Stromal cell of bone marrow (primary cell): ENCODE measurements around the gene CDIP1.

Source experiments
- DNase-seq: peaks from one replicate; pipeline ENCODE4 v3.0.0-alpha.2; 2012; ENCODE audit warnings: low read depth

The CDIP1 gene

DNA sequence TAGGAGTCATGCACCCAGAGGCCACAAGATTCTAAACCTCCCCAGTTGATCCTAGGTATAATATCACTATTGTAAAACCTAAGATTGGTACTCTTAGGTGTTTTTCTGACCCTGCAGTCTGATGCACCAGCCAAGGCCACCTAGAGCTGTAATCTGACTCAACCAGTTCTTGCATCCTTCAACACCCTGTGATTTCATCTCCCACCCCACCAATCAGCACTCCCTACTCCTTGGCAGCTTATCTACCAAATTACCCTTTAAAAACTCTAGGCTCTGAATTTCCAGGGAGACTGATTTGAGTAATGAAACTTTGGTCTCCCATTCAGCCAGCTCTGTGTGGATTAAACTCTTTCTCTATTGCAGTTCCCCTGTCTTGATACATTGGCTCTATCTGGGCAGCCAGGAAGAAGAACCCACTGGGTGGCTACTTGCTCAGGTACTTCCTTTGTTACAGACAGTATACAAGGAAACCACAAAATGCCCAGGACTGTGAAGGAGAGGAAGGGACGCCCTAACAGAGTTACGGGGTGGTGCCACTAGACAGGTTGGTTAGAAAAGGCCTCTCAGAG lies 1.2 kb upstream of the CDIP1 start:
- no peak for DNase-seq

DNA sequence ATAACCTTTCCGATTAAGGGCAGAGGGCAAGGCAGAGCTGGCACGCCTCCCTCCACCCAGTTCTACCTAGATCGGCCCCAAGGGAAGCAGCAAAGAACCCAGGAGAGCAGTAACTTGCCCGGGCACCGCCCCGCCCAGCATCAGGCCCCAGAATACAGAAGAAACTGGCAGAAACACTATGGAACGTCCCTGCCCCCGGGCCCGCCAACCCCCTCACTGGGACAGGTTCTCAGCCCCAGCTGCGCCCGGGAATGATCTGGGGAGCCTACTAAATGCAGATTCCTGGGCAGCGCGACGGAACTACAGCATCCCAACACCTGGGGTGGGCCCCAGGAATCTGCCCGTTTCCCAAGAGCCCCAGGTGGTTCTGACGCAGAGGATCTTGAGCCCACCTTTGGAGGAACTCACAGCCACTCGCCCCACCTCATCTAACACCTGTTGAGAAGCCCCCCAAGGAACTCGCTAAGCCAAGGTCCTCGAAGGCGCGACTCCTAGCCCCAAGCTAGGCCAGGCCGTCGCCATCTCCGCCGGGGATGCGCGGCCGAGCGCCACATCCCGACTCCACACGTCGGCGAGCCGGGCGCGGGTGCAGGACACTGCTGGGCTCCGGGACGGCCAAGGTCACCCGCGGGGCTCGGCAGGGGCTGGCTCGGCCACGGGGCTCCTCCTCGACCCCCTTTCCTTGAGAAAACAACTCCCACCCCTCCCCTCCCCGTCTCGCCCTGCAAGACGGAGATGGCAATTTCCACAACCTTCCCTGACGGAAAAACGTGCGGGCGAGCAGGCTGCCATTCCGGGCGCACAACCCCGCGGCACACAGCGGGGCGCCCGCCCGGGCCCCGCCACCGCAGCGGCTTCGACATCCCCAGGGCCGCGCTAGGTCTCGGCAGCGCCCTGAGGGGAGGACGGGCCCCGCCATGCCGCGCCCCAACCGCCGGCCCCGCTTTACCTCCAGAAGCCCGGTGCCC lies 913 bp downstream of the CDIP1 start:
- DNase-seq = no peak

DNA sequence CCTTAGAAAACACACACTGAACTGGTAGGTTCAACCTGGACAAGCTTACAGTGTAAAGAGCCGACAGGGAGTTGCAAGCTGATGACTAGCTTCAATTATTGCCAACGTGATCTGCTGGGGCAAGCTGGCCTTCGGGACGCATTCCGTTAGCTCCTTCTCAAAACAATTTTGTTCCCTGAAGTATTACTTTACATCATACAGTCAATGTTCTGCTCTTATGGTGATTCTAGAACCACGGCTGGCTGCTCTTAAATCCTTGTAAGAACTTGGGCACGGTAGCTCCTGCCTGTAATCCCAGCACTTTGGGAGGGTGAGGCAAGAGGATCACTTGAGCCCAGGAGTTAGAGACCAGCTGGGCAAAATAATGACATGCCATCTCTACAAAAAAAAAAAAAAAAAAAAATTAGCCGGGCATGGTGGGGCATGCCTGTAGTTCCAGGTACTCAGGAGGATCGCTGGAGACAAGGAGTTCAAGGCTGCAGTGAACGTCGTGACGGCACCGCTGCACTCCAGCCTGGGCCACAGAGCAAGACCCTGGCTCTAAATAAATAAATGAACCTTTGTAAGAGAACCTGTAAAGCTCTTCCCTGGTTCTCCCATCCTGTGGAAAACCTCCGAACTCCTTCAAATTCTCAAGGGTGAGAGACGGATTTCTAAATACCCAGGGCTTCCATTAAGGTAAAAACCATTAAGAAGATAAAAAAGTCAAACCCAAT lies 2.0 kb downstream of the CDIP1 start:
- no peak for DNase-seq

DNA sequence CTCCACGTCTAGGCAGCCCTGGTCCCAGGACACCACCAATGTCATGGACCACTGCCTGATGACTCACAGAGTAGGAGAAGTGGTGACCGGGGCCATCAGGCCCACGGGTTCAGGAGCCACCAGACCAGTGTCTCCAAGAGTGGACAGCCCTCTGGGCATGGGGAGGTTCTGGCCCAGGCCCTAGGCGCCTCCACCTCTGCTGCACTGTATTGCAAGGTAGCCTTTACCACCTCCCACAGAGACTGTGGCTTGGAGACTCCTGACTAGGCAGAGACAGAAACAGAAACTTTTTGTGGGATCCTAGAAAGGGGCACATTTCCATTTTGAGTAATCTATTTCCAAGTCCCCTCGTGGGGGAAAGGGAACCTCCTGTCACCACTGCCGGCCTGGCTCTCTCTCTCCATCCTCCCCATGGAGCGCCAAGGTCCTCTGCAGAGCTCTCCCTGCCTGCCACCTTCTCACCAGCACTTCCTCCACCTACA lies 2.9 kb downstream of the CDIP1 start:
- no peak for DNase-seq

DNA sequence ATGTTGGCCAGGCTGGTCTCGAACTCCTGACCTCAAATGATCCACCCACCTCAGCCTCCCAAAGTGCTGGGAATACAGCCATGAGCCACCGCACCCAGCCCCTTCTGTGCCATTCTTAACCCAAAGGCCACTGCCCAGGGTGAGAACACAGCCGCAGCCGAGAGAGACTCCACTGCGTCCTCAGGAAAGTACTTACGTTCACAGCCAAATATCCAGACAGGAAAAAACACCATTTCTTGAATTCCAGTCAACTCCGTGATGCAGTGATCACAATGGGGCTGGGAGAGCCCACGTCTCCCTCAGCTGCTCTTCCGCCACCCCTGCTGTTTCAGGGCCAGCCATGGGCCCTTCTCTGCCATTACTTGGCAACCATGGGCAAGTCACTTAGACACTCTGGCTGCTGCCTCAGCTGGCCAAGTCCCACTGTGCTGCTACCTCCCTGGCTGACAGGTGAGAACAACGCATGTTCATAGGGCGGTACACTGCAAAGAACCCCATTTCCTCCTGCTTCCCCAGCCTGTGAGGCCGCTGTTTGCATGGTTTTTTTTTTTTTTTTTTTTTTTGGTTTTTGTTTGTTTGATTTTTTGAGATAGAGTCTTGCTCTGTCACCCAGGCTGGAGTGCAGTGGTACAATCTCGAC lies 4.3 kb downstream of the CDIP1 start:
- no peak for DNase-seq

DNA sequence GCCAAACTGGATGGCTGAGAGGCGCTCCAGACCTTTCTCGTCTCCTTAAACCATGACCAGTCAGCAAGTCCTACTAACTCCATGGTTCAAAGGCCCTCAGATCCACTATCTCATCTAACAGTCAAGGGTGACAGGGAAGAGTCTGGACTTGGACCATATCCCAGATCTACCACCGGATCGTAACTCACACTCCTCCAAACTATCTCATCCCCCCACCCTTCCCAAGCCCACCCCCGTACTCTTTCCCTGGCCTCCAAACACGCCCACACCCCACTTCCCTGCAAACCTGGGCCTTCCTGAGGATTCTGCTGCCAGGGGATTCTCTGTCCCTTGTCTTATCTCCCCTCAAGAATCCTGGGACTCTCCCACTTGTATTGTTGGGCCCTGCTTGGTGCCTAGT lies 5.1 kb downstream of the CDIP1 start:
- DNase-seq = no peak

DNA sequence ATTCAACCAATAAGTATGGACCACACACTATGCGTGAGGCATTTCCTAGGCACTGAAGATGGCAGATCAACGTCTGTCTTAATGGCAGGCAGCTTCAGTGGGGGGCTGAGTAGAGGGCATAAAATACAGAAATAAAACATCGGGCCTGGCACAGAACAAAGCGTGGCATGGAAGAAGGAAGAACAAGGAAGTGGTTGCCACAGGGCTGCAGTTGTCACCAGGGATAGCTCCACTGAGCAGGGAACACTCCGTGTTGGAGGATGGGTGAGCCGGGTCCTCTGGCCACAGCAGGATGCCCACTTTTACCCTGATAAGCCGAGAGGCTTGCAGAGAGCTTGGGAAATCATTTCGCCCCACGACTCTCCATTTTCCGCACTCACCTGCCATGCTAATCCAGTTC lies 6.3 kb downstream of the CDIP1 start:
- no peak for DNase-seq

DNA sequence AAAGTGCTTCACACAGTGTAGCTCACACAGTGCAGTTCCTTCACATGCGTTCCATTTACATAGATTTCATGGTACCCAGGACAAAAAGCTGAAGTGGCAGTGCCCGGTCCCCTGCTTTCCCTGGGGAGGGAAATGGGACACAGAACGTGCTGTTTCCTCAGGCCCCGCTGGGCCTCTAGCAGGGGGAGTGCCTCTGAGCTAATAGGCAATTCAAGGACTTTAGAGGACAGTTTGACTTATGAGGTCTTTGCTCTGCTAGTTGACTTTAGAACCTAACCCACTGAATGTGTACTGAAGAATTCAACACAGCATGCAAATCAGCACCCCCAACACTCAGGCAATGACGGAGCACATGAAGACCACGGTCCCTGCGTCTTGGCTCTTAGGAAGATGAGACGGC lies 6.8 kb downstream of the CDIP1 start:
- no peak for DNase-seq

DNA sequence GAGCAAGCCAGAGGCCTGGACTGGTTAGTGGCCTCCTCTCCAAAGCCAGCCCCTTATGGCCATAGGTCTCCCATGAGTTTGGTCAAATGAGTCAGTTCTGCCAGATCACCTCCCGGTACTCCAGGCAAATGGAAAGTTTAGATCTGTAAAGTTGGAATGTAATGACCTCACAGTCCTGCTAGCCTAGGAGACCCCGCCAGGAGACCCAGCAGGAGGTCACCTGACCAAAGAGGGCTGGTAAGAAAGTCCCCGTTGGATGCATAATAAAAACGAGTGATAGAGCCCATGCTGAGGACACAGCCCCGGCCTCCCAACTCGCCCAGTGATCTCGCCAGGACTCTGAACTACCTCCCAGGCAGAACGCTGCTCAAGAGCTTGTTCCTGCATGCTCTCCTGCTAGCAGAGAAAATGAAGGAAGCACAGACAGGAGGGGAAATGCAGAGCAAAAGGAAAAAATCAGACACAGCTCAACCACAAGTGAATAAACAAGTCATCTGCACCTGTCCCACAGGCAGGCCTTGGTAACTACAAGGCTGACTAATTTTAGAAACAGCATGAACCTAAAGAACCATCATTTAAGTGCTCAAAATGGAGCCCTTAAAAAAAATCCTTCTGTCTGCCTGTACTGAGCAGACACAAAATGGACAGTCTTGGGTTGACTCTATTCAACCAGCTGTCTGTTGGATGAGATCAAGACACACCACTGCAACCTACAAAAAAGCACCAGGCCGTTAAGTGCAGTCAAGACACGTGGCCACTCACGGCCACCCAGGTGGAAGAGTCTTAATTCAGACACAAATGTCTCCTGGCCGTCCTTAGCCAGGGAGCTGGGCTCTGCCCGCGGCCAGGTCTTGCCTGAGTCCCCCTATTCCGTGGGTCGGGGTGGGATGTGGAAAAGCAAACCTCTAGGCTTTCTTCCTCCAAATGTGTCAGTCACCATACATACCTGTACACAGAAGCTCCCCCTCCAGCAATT lies 9.2 kb downstream of the CDIP1 start:
- no peak for DNase-seq

DNA sequence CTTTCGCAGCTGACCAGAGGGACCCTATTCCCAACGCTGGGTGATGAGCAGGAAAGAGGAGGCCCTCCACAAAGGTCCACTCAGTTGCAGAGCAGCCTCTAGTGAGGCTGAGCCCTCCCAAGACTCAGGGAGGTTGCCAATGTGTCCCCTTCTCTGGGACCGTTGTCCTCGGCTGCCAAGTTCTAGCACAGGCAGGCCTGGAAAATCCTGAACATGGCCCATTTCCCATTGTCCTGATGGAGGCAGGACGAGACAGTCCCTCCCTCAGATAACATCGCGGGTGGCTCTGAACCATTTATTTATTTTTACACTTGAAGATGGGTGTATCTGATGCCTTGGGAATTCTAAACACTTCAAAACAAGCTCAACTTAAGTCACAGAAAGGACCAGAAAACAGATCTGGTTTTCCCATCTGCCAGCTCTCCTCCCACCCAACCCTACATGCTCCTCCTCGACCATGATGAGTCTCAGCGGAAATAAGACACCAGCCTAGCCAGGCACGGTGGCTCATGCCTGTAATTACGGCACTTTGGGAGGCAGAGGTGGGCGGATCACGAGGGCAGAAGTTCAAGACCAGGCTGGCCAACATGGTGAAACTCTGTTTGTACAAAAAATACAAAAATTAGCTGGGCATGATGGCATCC lies 12.8 kb downstream of the CDIP1 start:
- no peak for DNase-seq

DNA sequence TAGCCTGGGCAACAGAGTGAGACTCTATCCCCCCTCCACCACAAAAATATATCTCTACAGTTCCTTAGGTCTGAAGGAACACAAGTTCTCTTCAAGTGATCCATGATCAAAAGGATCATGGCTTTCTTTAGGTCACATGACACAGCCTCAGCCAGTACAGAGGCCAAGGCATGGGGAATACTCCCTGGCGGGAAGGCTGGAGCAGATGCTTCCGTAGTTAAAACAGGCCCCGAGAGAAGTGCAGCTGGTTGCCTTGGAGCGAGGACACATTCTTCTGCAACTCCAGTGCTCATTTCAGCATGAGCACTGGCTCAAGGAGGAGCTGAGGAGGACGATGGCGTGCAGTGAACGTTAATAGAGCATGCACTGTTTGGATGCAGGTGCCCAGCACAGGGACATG lies 13.5 kb downstream of the CDIP1 start:
- no peak for DNase-seq

DNA sequence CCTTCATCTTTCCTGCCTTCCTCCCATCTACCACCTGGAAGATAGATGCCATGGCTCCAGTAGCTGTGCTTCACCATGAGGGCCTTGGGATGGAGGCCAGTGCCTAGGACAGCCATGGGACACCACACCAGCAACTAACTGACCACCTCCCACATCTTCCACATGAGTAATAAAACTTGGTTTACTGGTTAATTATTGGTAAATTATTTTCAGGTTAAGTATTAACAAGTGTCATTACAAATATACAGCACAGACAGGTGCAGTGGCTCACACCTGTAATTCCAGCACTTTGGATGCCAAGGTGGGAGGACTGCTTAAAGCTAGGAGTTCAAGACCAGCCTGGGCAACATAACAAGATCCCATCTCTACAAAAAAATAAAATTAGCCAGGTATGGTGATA lies 14.0 kb downstream of the CDIP1 start:
- DNase-seq = no peak

DNA sequence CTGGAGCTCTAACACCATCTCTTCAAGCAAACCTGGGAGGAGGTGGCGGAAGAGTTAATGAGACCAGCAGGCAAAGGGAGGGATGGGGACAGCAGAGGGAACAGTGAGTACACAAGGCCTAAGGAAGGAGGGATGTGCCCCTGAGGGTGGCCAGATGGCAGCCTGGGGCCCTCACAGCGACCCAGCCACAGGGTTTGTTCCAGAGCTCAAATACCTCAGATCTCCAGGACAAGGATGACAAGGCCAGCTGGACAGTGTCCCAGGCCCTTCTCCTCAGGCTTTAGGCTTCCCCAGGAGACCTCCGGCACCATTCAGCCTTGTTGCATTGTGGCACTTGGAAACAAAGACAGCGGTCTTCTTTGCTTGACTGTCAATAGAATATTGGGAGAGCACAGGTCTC lies 14.9 kb downstream of the CDIP1 start:
- no peak for DNase-seq

DNA sequence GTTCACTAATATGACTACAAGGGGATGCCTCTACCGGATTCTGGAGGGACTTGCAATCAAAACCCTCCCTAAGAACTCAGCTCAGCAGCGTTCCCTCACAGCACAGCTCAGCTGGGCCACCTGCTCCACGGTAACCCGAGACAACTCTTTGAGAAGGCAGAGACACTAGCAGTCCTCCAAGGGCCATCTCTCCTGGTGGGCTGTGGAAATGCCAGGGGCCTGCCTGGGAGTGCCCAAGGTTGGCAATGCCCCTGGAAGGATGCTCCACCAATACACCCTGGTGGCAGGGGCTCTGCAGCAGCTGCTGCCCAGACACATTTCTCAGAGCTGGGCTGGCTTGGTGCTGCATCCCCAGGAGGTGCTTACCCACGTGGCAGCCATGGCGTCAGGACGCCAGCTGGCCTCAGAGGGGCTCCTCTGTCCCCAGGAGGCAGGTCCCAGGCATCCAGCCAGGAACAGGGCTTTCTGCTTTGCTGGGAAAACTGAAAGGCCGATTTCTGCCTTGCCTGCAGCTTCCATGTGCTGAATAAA lies 16.5 kb downstream of the CDIP1 start:
- DNase-seq = no peak

DNA sequence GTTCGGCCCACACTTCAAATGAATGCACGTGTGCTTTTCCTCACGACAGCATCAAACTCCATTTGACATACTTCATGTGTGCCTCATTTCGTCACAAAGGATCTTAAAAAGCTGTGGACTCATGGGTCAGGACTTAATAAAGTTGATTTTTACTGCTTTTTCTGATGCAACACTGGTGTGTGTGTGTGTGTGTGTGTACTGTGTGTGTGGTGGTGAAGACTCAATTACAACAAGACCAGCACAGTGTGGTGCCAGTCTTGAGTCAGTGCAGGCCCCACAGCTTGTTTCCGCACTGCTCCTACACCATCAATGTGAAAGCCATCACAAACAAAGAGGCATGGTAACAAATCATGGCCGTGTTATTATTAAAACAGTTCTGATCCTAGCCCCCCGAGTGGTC lies 17.7 kb downstream of the CDIP1 start:
- DNase-seq = no peak

DNA sequence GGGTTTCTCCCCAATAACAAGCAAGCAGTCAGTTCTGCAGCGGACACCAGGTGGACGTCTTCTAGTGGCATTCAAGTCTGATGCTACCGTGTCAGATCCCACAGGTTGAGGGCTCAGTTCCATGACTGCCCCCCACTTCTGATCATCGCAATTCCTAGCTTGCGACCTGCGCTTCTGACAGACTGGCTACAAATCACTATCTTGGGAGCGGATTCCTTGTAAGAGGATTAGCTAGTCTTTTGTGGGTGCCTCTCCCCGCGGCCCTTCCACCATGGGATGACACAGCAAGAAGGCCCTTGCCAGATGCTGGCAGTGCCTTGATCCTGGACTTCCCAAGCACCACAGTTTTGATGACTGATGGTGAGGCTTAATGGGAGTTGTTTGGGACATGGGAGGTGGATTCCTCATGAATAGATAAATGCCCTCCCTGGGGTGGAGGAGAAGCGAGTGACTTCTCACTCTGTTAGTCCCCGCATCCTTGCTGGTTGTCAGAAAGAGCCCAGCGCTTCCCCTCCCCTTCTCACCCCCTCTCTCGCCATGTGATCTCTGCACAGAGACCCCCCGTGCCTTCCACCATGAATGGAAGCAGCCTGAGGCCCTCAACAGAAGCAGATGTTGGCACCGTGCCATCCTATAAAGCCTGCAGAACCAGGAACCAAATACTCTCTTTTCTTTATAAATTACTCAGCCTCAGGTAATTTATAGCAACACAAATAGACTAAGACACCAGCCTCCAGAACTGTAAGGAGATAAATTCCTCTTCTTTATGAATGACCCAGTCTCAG lies 19.1 kb downstream of the CDIP1 start:
- DNase-seq = no peak

DNA sequence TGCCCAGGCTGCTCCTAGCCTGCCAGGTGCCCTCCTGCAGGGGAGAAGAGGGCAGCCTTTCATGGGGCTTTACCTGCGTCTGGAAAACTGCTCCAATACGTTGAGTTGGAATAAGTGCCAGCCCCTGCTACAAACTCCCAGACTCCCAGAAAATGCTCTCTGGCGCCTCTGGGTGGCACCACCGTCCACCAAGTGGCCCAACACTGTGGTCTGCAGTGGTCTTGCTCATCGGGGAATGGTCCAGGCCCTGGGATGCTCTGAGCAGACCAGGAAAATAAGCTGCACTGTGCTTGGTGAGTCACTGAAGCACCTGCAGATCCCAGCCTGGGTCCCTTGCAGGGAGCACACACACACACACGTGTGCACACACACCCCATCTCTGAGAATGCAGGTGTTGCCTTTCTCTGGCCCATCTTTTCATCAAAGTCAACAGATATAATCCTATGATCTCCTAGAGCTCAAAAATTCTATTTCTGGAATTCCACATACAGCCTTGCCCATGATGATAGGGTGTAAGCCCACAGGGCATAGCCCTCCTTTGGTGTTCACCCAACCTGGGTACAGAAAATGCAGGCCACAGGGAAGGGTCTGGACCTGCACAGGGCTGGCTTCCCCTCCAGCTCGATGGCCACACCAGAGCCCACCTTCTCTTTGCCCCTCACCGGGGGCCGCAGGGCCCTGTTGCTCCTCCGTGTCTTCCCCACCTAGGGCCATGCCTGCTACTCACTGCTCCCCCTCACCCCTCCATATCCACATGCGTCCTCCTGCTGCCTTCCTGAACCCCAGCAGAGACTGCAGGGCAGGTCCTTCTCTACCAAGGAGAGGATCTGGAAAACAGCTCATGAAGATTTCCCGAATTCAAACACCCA lies 20.5 kb downstream of the CDIP1 start:
- no peak for DNase-seq

DNA sequence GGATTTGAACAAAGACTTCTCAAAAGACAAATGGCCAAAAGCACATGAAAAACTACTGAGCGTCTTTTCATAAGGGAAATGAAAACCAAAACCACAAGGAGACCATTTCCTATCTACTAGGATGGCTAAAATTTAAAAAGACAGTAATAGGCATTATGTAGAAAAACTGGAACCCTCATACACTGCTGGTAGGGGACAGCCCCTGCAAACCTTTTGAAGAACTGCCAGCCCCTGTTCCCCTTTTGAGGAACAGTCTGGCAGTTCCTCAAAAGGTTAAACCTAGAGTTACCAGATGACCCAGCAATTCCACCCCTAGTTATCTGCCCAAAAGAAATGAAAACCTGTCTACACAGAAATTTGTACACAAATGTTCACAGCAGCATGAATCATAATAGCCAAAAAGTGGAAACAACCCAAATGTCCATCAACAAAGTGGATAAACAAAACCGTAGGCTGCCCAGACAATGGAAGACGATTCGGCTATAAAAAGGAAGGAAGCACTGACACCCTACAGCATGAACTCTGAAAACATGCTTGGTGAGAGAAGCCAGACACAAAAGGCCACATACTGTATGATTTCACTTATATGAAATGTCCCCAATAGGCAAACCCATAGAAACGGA lies 22.9 kb downstream of the CDIP1 start:
- DNase-seq = no peak
